ENCODE results near the gene OXER1.
"Not testable (repeated sequence)": the region's sequence is repeated elsewhere in the genome, so short reads cannot be mapped to it uniquely, and the experiment has no call there.

OXER1 gene

DNA sequence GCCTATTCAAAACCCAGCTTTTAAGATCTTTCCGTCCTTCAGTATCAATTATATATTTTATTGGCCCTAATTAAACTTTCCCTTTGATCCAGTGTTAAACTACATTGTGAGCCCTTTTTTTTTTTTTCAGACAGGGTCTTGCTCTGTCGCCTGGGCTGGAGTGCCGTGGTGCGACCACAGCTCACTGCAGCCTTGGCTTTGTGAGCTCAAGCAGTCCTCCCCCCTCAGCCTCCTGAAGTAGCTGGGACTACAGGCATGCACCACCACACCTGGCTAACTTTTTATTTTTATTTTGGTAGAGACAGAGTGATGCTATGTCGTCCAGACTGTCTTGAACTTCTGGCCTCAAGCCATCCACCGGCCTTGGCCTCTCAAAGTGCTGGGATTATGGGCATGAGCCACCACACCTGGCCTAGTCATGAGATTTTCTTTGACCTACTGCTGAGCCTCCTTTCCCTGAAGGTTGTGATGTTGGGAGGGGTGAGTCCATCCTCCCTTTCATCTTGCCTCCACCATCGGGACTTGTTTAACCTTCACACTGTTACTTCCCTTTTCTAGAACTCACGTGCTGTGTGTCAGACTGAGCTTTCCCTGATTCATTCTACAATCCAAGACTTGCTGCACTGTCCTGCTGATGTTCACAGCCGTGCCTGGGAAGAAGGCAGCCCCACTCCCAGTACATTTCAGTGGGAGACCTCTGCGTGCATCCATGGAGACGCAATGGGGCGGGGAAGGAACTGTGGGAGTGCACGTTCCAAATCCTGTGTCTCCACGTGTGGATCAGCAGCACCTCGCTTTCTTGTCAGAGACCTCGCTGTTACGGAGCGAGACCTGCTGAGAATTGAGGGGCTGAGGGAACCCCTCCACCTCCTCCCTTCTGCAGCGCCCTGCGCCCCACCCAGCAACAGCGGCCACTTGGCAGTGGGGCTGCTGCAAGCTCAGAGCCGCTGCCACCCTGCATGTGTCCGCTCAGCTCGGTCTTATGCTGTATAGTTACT is 10.8 kb downstream of the OXER1 start:
- DNase-seq (ENCODE audit: low read depth in 2 of 3, low spot score in 2 of 3), result no peak

DNA sequence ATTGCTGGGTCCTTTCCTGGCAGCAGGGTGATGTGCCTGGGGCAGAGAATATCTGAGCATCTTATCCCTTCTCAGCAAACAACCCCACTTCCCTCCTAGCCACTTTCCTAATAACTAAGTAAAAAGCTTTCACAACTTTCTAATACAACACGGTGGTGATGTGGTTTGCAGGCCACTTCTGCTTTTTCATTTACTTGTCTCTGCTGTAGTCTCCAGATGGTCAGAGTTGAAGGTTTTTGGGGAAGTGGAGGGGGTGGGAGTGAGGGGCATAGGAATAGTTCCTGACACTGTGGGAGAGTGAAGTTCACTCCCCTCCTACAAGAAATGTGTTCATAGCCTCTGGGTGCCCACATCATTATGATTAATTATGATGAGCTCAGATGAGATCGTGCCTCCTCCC is 11.6 kb downstream of the OXER1 start:
- DNase-seq (ENCODE audit: low read depth in 2 of 3, low spot score in 2 of 3), result no peak

DNA sequence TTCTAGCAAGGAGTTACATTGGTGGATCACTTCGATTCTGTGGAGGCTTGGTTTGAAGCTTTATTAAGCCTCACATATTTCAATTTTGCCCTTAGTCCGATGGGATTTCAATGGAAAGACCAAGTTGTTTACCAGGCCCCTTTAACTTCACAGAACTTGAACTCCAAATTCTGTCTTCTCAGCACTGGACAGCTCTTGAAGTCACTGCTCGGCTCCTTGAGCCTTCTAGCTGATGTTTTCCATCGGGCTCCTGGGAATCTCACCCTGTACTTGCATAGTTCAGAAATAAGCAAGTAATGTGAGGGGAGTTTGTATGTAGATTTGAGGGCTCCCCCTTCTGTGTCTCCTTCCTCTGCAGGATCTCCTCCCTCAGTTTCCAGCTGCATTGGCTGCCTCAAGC is 15.1 kb downstream of the OXER1 start:
- no peak for DNase-seq (ENCODE audit: low read depth in 2 of 3, low spot score in 2 of 3)

DNA sequence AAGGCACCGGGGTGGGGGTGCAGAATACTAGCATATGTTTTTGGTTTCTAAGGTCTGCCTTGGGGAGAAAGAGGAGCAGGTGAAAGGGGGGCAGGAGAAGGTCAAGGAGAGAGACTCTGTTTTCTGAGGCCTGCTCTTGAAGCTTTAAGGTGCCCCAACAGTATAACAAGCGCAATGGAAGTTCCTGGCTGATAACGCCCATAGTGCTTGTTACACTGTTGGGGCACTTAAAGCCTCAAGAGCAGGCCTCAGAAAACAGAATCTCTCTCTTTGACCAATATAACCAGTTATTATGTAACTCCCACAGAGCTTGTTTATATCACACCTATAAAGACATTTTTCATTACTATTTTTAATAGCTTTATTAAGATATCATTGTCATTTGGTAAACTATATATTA is 16.5 kb downstream of the OXER1 start:
- no peak for DNase-seq (ENCODE audit: low read depth in 2 of 3, low spot score in 2 of 3)

DNA sequence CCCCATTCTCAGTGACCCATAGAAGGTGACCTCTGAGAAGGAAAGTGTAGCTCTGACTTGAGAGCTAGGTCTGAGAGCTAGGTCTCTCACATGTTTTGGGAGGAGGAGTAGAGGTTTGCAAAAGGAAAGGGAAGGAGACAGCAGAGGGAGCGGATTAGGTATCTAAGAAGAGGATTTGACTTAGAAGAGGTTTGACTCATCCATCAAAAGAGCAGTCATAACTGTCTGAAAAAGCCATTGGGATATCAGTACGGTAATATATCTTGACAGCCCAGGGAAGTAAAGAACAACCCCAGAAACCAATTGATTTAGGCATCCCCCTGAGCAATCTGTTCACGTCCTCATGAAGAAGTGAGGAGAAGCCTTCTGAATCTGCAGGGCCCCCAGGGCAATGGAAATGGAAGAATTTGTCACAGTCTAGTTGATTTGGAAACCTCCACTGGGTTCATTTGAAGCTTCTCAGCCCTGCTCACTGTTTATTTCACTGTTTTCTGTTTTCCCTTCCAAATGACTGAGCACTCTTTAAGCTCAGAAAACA is 19.3 kb downstream of the OXER1 start:
- DNase-seq (ENCODE audit: low read depth in 2 of 3, low spot score in 2 of 3), result no peak

DNA sequence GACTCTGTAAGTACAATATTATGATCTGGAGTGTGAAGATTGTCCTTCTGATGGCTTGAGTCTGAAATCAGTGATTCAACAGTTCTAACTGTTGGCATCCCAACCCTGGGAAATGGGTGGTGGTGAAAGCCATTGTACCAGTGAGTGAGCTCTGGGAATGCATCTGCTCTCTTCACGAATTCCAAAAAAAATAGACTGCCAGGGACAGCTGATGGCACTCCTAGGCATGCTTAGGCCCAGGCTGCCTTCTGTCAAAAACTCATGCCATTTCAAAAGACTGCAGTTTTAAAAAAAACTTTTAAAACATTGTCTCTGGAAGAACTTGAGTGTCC is 20.3 kb downstream of the OXER1 start:
- no peak for DNase-seq (ENCODE audit: low read depth in 2 of 3, low spot score in 2 of 3)

DNA sequence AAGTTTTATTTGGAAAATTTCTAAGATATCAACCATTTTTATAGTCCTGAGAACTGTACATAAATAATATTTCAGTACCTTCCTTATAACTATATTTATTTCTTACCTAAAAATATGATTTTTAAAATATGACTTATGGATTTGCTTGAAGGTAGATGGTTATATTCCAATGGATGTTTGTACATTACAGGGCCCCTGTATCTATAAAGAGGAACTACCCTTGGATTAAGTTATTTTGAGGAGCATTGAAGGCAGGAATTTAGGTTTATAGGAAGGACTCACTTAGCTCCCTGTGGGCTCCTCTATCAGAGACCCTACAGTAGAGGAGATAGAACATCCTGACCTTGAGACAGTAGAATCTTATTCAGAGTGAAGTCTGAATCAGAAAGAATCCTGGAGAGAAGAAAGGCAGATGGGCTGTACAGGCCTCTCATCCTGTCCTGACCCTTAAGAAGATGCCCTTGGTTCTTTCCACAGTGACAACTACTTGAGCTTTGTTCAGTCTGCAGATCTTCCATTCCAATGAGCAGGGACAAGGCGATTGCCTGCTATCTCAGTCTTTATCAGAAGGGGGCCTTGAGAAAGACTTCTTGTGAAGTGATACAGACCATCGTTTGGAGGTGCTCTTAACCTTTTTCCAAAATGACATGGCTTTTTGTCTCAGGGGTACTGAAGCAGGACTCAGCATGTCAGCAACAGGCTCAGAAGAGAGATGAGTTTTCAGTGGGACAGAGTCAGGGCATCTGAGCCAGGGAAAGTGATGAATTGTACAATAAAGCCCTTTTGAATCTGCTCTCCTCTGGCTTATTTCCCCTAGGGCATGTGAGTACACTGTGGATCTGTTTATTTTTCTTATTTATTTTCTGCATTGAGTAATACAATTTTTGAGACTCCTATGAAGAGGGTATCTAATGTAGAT is 20.9 kb downstream of the OXER1 start:
- DNase-seq (ENCODE audit: low read depth in 2 of 3, low spot score in 2 of 3), result no peak

DNA sequence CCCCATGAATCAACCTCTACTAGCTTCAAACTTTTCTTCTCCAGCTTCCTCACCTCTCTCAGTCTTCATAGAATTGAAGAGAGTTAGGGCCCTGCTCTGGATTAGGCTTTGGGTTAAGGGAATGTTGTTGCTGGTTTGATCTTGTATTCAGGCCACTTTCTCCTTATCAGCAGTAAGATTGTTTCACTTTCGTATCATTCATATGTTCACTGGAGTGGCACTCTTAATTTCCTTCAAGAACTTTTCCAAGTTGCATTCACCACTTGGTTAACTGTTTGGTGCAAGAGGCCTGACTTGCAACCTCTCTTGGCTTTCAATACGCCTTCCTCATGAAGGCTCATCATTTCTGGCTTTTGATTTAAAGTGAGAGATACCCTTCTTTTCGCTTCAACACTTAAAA is 22.8 kb downstream of the OXER1 start:
- DNase-seq (ENCODE audit: low read depth in 2 of 3, low spot score in 2 of 3), result no peak

DNA sequence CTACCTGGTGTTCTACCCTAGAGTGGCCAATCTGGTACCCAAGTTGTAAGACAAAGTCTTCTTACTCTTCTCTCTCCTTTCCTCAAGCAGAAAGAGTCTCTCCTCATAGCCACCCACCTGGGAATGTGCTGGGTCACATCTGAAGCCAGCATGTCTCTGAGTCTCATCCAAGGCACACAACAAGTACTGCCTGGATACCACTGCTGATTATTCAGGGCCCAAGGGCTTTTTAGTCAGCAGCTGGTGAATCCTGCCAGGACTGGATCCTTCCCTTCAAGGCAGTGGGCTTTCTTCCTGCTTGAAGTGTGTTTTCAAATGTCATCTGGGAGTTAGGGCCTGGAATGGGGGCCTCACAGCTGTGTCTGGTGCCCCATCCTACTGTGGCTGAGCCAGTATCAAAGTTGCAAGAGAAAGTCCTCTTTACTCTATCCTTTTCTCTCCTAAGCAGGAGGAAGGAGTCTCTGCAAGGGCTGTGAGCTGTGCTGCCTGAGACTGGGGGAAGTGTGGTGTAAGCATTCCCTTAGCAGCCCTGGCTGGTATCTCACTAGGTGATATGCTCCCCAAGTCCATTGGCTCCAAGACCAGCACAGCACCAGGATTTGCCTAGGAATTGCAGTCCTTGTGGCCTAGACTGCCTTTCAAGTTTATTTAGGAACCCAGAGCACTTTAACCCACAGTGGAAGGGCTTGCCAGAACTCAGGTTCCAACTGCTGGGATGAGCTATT is 27.2 kb downstream of the OXER1 start:
- no peak for DNase-seq (ENCODE audit: low read depth in 2 of 3, low spot score in 2 of 3)

DNA sequence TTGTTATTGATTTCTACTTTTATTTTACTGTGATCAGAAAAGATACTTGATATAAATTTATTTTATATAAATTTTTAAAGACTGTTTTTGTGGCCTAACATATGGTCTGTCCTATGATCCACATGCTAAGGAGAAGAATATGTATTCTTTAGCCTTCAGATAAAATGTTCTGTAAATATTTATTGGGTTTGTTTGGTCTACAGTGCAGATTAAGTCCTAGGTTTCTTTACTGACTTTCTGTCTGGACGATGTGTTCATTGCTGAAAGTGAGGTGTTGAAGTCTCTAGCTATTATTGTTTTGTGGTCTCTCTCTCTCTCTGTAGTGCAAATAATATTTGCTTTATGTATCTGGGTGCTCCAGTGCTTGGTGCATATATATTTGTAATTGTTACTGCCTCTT is 30.1 kb downstream of the OXER1 start:
- no peak for DNase-seq (ENCODE audit: low read depth in 2 of 3, low spot score in 2 of 3)

DNA sequence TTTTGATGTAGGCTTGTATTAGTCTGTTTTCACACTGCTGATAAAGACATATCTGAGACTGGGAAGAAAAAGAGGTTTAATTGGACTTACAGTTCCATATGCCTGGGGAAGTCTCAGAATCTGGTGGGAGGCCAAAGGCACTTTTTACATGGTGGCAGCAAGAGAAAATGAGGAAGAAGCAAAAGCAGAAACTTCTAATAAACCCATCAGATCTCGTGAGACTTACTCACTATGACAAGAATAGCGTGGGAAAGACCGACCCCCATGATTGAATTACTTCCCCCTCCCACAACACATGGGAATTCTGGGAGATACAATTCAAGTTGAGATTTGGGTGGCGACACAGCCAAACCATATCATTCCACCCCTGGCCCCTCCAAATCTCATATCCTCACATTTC is 32.6 kb downstream of the OXER1 start:
- DNase-seq (ENCODE audit: low read depth in 2 of 3, low spot score in 2 of 3), result not testable (repeated sequence)

DNA sequence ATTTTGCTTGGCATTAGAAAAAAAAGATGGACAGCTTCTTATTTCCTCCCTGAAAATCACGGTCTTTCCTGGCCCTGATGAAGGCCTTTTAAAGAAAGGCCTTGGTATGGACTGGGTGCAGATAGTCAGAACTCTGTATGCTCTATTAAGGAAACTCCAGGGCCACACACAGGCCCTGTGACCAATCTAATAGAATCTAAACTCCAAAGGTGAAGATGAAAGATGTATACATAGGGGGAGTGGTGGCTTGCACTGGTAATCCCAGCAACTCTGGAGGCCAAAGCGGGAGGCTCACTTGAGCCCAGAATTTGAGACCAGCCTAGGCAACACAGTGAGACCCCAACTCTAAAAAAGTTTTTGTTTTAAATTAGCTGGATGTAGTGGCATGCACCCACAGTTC is 37.3 kb downstream of the OXER1 start:
- DNase-seq (ENCODE audit: low read depth in 2 of 3, low spot score in 2 of 3), result no peak

DNA sequence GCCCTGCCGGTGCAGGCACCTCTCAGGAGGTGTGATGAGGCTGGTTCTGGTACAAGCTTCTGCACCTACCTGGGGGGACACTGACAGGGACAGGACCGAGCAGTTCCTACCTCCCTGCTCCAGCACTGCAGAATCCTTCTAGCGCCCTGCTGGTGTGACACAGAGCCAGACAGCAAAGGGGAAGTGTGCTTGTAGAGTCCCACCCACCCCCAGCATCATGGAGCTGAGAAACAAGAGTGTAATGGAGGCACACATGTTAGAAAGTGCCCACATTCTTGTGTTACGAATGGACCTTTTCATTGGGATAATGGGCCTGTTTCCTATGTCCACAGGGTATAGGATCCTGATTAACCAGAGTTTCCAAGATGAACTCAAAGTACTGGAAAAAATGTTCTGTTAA is 38.3 kb downstream of the OXER1 start:
- DNase-seq (ENCODE audit: low read depth in 2 of 3, low spot score in 2 of 3), result no peak

DNA sequence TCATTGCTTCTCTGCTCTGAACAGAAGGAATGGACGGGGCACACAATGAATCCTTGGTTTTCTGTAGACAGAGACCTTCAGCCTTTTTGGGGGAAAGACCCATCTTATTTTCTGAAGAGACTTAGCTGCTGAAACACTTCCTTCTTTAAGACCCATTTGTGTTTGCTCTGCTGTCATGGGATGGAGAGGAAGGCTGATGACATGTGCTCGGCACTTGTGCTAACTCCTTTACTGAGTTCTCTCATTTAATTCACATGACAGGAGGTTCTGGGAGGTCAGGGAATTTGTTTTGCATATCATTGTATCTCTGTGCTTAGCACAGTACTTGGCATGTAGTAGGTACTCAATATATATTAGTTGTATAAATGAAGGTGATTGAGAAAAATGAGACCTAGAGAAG is 39.0 kb downstream of the OXER1 start:
- no peak for DNase-seq (ENCODE audit: low read depth in 2 of 3, low spot score in 2 of 3)

DNA sequence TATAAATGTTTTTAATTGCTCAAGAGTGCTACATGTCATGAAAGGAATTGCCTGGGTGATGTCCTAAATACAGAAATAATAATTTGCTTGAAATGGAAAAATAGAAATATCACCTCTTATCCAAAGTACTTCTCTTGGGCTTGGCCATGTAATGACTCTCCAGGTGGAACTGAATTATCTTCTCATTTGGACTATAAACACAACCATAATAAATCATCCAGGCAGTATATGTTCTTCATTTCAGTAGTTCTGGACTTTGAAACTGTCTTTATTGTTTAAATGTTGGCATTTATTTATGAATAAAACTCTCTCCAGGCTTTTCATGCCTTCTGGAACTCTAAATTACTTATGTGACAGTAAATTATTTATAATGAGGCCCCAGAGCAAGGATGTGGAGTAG is 40.5 kb downstream of the OXER1 start:
- DNase-seq (ENCODE audit: low read depth in 2 of 3, low spot score in 2 of 3), result no peak

DNA sequence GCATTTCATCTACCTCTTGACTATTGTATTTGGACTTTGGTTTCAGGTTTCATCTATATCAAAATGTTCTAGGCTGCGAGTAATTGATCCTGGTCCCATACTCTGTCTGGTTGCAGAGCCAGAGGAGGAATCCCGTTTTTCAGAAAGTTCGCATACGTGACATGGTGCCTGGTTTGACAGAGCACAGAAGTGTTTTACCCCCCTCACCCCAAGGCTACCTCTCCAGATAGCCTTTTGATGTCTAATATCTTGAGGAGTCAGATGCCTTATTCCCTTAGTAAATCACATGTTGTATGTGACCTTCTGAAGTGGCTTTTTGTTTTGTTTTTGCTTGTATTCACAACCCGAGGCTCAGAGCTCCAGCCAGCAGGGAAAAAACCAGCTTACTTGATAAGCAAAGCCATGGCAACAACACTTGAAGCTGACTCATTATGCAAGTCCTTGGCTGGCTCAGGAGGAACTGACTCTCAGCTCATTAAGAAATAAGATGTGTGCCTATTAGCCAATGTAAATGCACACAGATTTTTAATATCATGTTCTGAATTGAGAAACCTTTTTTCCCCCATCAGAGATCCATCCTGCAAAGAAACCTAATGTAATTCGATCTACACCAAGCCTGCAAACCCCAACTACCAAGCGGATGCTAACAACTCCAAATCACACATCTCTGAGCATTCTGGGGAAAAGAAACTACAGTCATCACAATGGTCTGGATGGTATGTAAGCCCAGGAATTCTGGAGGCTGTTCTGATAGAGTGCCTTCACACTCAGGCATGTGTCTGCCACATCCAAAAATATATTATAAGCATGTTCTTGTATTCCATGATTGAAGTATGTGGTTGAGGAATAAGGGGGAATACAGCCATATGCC is 41.4 kb downstream of the OXER1 start:
- DNase-seq (ENCODE audit: low read depth in 2 of 3, low spot score in 2 of 3), result no peak

DNA sequence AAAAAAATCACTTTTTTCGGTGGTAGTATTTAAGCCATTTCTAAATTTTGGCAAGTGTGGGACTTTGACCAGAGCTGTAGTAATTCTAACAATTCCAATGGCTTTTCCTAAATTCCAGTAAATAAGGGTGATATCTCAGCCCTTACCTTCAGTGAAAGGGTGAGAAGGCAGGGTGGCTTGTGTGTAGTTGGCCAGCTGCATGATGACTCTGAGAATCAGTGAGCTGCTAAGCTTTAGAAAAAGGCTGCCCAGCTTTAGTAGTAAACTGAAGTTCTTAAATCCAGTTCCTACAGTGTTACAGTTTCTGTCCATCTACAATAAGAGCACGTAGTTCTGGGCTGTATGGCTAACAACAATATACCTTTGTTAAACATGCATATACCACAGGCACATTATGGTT is 42.0 kb downstream of the OXER1 start:
- no peak for DNase-seq (ENCODE audit: low read depth in 2 of 3, low spot score in 2 of 3)

DNA sequence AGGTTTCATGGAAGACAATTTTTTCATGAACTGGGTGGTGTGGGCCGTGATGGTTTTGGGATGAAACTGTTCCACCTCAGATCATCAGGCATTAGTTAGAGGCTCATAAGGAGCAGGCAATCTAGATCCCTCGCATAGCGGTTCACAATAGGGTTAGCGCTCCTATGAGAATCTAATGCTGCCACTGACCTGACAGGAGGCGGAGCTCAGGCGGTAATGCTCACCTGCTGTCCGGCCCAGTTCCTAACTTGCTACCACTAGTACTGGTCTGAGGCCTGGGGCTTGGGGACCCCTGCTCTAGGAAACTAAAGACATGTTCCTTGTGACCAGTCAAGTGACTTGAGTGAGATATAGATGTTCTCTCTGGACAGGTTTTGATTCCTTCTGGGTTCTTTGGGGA is 49.2 kb downstream of the OXER1 start:
- no peak for DNase-seq (ENCODE audit: low read depth in 2 of 3, low spot score in 2 of 3)

DNA sequence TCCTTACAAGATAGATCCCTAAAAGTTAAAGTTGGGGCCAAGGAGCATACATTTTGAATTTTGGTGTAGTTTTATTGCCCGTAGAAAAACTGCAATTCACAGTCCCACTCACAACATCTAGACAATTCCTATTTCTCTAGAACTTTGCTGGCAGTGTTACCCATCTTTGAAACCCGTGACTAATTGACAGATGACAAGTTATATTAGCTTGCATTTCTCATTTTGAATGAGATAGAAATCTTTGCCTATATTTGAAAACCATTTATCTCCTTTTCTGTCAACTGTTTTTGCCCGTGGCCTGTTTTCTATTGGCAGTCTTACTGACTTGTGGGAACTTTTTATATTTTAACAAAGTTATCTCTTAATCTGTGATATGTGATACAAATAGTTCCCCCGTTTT is 50.0 kb downstream of the OXER1 start:
- DNase-seq (ENCODE audit: low read depth in 2 of 3, low spot score in 2 of 3), result no peak

DNA sequence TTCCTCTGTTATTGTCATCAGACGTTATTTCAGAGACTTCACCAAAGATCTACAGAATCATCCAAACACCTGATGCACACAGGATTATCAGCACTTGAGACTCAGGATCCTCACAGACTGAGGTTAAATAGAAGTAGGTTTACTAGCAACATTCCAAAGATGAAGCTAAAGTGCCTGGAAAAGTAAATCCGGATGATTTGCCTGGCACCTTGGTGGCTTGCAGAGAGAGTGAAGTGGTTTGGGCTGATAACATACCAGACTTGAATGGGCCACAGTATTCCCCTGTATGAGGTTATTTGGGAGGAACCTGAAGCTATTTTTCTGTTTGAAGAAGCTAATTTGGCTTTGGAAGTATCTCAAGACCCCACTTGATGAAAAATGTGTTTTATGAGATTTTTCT is 51.0 kb downstream of the OXER1 start:
- DNase-seq (ENCODE audit: low read depth in 2 of 3, low spot score in 2 of 3), result no peak
